Subcutaneous adipose tissue (tissue), 4 donors: ENCODE results near the gene COL11A2. TPM values are rescaled to one million over a fixed set of nuclear protein-coding genes. Genes with fewer than 3 reads are reported as not detected.

Experiments used
- total RNA-seq, 4 donors: library from RNA; depleted of rRNA; stranded (reverse); fragments of >200 nt; gene quantifications; one replicate each; pipeline ENCODE4 v1.1.0, GENCODE V29; 2016
- TF ChIP-seq, protein P1 (sequence below): fragments of 450-650 bp; IDR thresholded peaks from one replicate; pipeline ENCODE4 v1.5.1; 2016; ENCODE audit warnings: low read depth, mild to moderate bottlenecking, control low read depth, antibody characterized with exemption, moderate library complexity

The COL11A2 gene
- total RNA-seq, 4 donors from 2014 or later: 0.17 to 0.75 (median 0.66) TPM; not detected in 1

DNA sequence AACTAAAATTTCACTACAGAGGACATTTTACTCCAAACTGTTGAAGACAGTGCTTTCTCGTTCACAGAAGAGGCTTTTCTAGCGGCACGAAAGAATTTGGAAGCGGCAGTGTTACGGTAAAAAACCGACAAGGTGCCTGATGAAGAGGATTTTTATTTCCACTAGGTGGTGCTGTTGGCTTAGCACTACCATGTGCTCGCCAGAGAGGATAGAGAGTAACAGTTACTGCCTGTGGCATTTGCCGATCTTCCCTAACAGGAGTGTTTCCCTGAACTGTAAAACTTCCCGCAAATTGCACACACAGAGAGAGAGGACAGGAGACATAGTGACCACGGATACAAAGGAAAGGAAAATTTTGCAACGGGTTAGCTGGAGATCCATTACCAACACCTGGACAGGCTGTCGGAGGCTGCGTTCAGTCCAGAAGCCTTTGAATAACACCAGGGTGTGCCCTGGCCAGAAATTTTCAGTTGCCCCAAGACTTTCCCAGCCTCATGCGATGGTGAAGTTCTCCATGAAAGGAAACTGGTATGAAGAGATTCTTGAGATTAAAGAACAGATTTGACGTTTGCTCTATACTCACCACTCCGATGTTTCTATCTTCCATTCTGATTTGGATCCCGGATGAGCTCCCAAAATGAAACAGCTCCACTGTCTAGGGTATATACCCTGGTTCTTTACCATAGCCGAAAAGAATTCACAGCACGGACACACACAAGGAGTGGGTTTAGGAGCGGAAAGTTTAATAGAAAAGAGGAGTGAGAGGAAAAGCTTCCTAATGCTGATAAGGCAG is 68.3 kb downstream of the COL11A2 start:
- TF ChIP-seq, protein P1, sequence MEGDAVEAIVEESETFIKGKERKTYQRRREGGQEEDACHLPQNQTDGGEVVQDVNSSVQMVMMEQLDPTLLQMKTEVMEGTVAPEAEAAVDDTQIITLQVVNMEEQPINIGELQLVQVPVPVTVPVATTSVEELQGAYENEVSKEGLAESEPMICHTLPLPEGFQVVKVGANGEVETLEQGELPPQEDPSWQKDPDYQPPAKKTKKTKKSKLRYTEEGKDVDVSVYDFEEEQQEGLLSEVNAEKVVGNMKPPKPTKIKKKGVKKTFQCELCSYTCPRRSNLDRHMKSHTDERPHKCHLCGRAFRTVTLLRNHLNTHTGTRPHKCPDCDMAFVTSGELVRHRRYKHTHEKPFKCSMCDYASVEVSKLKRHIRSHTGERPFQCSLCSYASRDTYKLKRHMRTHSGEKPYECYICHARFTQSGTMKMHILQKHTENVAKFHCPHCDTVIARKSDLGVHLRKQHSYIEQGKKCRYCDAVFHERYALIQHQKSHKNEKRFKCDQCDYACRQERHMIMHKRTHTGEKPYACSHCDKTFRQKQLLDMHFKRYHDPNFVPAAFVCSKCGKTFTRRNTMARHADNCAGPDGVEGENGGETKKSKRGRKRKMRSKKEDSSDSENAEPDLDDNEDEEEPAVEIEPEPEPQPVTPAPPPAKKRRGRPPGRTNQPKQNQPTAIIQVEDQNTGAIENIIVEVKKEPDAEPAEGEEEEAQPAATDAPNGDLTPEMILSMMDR: no peak

DNA sequence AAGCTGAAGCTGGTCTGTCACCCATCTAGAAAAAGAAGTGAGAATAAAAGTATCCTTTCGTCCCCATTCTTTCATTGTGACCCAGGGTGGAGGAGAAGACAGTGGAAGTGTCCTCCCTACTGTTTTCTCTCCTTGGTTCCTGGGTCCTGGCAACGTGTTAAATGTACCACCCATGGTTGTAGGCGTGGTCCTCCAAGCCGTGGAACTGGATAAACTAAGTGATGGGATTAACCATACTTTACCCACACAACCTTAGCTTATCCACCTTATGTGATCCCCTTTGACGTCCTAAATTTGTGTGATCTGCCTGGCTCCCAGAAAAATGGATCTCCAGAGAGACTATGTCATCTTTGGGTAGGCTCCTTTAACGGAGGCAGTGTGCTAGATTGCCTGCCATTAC is 69.1 kb downstream of the COL11A2 start:
- TF ChIP-seq, protein P1: no peak

DNA sequence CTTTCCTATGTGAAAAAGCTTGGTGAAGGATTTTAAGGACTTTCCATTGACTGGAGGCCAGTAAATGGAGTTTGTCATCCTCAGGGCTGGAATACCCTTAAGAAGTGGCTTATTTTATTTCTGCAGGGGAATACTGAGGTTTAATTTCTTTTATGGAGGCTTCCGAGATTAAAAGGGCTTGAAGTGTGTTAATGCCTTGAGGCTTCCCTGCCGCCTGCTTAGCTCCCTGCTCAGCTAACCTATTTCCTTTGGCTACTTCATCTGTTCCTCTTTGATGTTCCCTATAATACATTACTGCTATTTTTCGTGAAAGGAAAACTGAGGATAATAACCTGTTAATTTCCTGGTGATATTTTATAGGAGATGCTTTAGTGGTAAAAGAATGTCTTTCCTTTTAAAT is 72.3 kb downstream of the COL11A2 start:
- TF ChIP-seq, protein P1: no peak

DNA sequence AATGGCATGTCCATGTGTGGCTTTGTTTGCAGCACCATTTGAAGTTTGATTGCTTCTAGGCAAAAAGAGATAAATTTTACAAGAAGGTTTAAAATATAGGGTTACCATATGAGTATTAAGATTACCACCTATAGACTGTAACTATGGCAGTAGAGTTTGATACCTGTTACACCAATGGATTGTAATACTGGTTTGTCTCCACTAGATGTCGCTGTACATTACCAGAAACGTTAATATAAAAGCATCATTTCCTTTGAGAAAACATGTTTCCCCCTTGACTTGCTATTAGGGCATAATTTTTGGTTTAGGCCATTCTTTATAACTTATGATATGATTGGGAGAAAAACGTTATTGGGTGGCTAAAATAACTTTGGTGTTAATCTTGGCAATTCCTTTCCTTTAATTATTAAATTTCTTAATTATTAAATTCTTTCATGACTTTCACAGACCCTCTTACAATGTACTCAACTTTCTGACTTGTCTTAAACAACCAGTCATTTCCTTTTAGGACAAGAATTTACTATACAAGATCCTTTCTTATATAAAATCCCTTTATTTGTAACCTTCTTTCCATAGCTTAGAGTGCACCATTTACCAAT is 73.6 kb downstream of the COL11A2 start:
- TF ChIP-seq, protein P1: no peak

DNA sequence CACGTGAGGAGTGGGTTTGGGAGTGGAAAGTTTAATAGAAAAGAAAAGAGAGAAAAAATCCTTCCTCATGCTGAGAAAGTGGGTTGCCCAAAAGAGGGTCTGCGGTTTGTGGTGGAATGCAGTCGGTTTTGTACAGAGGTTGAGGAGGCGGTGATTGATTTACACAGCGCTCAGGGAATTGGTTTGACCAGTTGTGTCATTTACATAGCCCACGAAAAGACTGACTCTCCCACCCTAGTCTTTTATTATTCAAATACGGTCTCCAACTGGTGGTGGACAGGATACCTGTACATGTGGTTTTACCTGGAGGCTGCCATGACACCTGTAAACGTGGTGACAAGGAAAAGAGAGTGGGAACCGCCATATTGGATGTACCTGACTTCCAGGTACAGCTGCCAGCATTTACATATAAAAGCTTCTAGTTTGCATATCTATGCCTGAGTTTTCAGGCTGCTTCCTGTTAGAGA is 74.4 kb downstream of the COL11A2 start:
- TF ChIP-seq, protein P1: no peak

DNA sequence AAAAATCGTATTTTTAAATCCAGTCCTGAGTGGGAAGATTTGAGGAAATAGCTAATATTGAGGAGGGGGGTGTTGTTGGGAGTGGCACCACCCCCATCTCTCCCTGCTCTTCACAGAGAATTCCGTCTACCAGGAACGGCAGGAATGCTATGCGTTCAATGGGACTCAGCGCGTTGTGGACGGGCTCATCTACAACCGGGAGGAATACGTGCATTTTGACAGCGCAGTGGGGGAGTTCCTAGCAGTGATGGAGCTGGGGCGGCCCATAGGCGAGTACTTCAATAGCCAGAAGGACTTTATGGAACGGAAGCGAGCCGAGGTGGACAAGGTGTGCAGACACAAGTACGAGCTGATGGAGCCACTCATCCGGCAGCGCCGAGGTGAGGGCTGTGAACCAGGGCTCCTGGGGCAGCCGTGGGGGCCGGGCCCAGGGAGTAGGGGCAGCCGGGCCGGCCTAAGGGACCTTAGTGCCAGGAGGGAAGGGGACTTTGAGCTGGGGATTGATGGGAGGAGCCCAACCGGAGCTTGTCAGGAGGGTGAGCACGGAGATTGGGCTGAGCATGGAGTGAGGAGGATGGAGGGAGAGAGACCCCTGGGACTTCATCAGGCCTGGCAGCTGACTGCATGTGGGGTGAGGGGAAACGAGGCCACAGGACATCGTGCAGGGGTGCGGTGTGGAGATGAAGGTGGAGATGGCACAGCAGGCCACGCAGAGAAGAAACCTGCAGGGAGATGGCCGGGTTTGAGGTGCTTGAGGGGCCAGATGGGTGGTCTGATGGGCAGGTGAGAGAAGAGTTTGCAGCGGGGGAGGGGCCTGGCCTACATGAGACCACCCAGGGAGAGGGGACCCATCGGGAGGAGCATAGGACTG is 75.2 kb downstream of the COL11A2 start:
- TF ChIP-seq, protein P1: no peak

DNA sequence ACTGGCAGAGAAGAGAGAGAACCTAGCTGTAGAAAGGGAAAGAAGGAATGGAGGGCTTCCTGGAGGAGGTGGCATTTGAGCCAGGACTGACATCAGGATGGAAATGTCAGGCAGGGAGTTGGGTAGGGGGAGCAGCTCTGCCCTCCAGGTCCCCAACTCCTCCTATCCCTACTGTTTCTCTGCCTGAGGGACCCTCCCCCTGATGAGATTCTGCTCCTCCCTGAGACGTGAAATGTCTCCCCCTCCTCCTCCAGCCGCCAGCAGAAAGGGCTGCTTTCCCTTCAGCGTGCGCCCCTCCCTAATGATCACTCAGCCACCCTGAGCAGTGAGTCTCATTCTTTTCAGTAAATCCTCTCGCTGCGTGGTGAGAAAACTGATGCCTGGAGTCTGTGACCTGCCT is 75.8 kb downstream of the COL11A2 start:
- TF ChIP-seq, protein P1: no peak
